ENCODE results near the gene E2F6.

E2F6 gene

DNA sequence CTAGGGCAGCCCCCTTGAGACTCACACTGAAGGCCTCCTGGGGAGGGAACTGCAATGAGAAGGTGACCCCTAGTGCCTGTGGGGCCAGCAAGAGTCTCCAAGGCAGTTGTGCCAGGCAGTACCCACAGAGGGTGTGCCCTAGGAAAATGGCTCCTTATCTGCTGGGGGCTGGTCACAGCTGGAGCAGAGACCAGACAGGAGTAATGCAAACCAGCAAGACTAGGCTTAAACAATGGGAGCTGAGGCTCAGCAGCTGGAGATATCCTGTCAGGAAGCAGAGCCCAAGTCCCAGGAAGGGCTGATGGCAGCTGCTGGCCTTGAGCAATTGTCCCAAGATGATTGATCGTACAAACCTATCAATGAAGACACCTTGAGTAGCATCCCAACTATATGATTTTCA is 26.8 kb upstream of the E2F6 start:
- DNase-seq (ENCODE audit: low read depth in 2 of 2): no peak

DNA sequence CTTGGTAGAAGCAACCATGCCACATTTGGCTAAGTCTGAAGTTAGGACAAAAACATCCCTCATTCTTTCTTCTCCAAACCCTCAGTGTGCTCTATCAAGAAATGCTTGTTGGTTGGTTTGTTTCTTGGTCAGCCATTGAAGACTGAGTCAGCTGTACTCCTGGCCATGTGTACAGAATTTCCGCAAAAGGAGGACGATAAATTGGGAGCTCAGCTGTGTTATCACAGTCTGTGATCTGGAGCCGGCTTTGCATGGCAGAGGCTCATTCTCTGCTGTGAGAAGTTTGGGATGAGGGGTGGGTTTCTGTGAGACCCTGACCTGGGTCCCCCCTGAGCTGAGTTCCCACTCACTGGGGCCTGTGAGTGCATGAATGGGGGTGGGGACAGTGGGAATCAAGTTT is 26.3 kb upstream of the E2F6 start:
- DNase-seq (ENCODE audit: low read depth in 2 of 2): no peak

DNA sequence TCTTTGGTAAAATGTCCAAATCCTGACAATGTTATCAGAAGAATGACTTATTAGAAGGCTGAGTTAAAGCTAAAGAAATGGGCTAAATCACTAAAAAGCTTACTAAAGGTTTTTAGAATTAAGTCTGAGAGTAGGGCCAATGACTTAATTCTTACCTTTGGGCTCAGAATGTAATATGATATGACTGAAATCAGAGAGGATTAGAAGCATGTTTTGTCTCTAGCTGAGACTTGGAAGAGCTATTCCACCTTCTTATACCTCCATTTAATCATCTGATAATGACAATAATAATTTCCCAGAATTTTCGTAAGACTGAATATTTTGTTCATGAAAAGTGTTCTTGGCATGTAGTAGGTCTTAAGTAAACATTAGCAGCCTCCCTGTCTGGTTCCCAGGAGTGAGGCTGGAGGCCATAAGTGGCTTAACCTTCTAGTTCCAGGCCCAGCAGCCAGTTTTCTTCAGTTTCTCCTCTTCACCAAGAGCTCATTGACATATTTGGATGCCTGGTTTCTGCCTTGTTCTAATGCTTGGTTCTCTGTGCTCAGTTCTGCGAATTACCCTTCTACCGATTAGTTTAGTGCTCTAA is 25.5 kb upstream of the E2F6 start:
- DNase-seq (ENCODE audit: low read depth in 2 of 2): no peak

DNA sequence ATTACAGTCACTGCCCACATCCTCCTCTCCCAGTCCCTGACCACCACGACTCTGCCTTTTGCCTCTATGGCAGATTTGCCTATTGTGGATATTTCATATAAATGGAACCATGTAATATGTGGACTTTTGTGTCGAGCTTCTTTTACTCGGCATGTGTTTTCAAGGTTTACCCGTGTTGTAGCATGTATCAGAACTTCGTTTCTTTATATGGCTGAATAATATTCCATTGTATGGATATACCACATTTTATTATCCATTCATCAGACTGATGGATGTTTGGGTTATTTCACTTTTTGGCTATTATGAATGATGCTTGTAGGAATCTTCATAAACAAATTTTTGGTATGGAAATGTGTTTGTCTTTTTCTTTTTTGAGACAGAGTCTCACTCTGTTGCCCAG is 24.2 kb upstream of the E2F6 start:
- DNase-seq (ENCODE audit: low read depth in 2 of 2): no peak

DNA sequence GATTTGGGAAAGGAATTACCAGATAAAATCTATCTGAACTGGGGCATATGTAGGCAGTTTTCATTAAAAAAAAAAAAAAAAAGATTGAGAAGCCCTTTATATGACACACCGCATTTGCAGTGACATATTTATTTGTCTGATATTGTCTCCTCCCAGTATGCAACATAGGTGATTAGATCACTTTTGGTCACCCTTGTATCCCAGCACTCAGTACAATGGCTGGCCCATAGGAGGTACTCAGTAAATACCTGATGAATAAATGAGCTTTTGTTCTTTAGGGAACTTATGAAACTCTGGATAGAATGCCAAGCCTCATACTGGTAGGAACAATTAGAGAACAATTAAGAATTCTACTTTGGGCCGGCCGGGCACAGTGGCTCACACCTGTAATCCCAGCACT is 22.8 kb upstream of the E2F6 start:
- no peak for DNase-seq (ENCODE audit: low read depth in 2 of 2)

DNA sequence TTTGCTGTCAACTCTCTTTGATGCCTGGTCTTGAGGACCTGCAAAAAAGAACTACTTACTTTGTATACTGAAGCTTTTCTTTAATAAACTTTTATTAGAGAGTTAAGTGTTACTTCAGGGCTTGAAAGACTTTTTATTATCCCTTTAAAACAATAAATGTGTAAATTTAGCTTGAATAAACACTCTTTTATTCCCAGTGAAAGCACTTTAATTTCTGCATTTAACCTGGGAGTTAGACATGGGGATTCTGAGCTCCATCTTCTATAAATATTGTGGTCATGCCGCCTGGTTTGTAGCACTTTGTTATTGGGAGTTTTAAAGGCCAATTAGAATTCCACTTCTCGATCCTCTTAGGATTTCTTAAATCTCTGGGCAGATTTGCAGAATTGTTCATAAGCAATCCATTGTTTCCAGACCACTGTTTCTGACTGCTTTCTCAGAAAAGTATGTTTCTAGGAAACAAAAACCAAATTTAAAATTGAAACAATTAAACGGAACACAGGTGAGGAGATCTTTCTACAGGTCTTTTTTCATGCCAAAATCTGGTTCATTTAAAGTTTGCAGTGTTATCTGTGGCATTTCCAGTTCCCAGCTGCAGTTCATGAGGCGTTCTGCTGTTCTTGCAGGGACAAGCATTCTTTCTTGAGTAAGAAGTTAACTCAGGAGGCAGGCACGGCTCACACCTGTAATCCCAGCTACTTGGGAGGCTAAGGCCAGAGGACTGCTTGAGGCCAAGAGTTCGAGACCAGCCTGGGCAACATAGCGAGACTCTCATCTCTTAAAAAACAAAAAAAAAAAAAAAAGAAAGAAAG is 18.1 kb upstream of the E2F6 start:
- no peak for DNase-seq (ENCODE audit: low read depth in 2 of 2)

DNA sequence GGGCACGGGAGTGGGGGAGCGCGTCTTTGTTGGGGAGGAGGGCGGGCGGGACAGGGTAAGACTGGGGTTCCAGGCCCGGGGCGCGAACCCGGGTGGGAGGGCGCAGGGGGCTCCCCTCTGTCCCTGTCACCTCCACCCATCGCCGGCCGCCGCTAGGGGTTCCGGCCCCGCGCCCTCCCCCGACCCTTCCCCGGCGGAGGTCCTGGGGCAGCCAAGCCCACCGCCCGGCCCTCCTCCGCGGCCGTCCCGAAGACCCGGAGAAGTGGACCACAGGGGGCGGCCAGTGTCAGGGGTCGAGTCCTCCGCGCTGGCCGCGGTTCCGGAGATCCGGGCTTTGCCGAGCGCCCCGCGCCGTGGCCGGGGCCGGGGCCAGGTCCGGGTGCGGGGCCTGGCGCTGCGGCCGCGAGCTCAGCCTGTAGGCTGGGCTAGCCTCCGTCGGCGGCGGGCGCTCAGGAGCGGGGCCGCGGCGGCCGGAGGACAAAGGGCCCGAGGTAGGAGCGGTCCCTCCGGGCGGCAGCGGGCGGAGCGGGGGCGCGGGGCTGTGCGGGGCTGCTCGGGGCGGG is 16.6 kb upstream of the E2F6 start:
- no peak for DNase-seq (ENCODE audit: low read depth in 2 of 2)

DNA sequence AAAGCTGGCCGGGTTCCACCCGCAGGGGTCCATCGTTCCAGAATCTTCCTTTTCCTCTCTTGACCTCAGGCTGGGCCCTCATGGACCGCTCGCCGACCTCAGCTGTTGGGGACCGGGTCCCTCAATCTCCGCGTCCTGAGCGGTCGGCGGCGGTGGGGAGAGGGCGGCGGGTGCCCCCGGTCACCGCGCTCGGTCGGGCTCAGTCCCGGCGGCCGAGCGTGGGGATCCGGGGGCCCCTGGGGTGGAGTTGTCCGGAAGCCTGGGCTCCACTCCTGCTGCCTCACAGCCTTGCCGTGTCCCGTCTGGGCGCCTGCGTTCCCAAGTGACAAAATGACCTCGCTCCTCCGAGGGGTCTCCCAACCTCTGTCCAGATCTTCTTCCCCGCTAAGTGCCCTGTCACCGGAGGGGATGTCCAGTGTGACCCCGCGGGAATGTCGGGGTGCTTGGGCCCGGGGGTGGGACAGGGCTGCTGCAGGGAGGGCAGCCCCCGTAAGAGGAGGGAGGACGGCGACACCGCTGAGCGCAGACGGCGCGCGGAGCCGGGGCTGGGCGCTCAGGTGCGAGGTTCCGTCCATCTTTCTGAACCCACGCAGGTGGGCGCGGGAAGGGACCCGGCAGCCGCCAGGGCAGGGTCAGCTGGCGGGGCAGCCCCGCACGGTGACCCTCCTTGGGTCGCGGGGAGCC is 16.0 kb upstream of the E2F6 start:
- DNase-seq (ENCODE audit: low read depth in 2 of 2): no peak

DNA sequence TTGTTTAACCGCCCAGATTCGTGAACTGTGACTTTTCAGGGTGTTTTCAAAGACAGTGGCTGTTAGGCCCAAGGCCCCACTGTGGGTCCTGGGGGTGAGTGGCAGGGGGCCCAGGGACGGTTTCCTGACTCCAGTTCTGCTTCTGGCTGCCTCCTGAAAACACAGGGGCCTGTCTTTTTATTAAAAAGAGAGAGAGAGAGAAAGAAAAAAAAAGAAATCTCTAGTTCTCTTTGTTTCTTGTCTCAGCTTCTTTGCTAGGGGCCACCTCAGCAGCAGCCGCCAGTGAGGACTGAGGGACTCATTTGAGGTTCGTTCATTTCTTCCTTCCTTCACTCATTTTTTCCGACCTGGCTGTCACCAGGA is 15.4 kb upstream of the E2F6 start:
- no peak for DNase-seq (ENCODE audit: low read depth in 2 of 2)

DNA sequence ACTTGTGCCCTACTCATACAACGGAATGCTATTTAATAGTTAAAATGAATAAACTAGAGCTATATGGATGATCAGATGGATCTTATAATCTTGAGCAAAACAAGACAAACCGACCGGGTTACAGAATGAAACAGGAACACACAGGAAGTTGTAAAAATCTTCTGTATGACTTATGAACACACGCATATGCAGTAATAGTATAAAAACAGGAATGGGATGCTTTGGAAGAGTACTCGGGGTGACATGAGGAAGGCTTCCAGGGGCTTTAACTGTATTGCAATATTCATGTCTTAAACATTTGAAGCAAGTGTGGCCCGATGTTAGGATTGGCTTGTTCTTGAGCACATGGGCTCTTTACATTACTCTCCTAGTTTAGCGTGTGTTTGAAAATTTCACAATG is 14.9 kb upstream of the E2F6 start:
- DNase-seq (ENCODE audit: low read depth in 2 of 2): no peak

DNA sequence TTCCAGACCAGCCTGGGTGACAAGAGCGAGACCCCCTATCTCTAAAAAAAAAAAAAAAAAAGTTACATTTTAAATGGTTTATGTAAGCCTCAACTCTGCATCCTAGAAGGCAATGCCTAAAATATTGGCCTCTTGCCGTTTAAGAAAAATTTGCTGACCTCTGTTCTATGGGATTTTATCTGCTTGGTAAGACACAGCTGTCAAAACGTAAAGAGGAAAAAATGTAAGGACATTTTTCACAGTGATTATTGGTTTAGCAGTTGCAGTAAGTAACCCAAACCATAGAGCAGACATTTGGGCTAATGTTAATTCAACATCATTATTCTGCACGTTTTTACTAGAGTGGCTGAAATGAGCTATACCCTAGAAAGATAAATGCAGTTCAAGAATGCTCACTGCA is 14.4 kb upstream of the E2F6 start:
- no peak for DNase-seq (ENCODE audit: low read depth in 2 of 2)

DNA sequence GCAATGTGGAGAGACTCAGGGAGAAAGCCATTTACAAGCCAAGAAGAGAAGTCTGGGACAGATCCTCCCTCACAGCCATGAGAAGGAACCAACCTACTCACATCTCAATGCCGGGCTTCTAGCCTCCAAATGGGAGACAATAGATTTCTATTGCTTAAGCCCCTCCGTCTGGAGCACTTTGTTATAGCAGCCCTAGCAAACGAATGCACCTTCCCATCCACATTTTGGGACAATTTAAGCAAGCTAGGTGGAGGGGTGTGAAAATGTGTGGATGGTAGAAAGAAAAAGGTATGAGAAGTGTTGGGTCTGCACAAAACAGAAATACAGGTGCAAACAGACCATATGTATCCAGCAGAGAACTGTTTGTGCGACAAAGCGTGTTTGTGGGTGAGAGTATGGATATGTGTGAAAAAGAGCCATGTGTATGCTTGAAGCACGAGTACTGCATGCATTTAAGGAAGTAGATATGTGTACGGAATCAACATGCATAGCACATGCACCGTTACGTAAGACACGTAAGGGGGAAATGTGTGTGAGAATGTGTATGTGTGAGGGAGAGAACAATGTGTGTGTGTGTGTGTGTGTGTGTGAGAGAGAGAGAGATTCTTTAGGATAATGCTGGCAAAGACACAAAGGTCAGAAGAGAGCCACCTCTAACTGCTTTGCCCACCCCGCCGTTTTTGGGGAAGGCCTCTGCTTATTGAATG is 13.1 kb upstream of the E2F6 start:
- no peak for DNase-seq (ENCODE audit: low read depth in 2 of 2)

DNA sequence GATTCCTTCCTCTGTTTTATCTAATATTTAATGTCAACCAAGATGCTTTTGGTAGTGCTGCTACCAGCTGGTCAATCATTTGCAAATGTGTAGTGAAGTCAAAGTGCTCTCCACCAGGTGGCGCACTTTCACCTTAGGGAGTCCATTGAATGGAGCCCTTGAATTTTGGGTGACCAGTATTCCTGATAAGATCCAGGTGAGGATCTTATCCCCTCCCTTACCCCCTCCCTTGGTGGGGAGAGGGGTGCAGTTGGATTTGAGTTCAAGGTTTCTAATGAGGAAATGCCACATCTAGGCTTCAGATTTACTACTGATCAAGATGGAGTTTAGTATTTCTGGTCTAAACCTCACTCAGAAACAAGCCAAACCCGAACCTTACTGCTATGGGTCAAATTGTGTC is 12.0 kb upstream of the E2F6 start:
- DNase-seq (ENCODE audit: low read depth in 2 of 2): peak; percentile 60 to 63

DNA sequence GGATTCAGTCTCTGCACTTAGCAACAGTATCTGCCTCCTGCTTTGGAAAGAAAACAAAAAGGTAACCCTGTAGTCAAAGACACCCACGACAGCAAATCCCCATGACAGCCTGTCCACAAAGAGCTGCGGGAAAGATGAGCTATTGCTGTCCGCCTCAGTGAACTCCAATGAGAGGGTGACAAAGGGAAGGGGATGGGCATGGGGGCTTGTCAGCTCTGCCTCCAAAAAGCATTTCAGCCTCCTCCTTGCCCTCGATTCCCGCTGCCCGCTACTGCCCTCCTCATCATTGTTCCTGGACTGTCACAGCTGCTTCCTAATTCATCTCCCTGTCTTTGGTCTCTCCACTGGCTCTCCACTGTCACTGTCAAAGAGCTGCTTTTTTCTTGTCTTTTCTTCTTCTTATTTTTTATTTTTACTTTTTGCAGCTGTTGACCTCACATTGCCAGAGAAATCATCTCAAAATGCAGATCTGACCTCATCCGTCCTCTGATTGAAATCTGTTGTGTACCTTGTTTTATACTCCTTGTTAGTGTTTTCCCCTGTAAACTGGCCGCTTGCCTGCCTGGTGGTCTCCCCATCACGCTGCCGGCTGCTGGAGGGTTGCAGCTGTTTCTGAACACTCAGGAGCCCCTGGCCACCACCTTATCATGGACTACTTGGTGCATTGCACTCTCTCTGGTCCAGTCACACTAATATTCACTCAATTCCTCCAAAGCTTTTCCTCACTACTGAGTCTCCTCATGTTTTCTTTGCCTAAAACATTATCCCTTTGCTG is 7.9 kb upstream of the E2F6 start:
- DNase-seq (ENCODE audit: low read depth in 2 of 2): no peak

DNA sequence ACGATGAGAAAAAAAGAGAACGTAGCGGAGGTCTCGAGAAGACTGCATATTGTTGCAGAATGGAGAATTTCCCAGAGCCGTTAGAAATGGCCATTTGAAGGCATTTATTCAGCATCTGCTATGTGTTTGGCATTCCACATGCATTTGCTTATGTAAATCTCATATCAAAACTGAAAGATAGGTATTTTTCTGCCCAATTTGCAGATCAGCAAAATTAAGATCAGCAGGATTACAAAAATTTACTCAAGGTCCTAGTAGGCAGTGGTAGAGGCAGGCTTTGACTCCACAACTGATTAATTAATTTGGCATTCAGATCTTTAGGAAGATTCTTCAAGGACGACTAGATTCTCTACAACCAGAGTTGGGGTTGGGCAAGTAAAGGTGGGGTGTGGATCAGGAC is 1.8 kb upstream of the E2F6 start:
- DNase-seq (ENCODE audit: low read depth in 2 of 2): no peak

DNA sequence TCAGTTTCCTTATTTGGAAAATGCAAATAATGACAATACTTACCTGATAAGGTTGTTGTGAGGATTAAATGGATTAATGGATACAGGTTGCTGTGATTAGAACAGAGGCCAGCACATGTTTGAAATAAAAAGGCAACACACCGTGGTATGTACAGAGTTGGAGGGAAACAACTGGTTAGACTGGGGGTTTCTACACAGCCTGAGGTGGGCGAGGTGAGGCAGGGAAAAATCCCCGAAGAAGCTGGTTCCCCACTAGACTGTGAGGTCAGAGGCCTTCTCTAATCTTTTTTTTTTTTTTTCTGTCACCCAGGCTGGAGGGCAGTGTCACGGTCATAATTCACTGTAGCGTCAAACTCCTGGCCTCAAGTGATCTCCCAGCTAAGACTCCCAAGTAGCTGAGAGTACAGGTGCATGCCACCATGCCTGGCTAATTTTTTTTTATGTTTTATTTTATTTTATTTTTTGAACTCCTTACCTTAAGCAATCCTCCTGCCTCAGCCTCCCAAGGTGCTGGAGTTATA is 1.2 kb upstream of the E2F6 start:
- no peak for DNase-seq (ENCODE audit: low read depth in 2 of 2)

DNA sequence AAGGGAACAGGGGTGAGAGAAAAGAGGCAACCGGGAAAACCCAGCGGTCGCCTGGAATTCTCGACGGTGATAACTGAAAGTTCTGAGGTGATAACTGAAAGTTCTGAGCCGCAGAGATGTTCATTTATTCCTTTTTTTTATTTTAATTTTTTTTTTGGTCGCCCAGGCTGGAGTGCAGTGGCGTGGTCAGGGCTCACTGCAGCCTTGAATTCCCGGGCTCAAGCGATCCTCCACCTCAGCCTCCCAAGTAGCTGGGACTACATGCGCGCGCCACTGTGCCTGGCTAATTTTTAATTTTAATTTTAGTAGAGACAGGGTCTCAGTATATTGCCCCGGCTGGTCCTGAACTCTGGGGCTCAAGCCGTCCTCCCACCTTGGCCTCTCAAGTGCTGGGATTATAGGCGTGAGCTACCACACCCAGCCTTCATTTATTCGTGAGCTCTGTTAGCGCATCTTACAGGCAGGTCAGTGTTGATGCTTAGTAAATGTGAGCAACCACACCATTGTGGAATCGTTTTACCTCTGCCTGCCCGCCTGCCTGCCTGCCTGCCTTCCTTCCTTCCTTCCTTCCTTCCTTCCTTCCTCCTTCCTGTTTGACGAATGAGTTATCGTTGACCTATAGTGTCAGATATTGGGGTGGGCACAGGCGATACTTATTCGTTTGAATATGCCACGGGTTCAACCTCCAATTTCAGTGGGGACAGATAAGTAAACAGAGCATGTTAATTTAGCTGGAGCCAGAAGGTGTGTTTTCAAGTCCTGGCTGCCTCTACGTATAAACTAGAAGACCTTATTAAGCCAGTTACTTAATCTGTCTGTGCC is 557 bp upstream of the E2F6 start:
- no peak for DNase-seq (ENCODE audit: low read depth in 2 of 2)

DNA sequence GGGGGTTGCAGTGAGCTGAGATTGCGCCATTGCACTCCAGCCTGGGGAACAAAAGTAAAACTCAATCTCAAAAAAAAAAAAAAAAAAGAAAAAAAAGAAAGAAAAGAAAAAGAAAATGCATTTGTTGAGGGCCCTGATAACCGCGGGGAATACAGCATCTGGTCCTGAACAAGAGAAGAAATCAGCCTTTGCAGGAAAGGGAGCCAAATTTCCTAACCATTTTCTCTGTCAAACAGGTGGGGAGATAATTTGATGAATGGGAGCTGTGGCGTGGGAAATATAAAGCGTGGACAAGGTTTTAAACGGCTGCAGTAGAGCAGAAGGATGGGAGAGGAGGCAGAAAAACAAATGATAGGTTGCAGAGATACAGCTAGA is 864 bp downstream of the E2F6 start:
- no peak for DNase-seq (ENCODE audit: low read depth in 2 of 2)

DNA sequence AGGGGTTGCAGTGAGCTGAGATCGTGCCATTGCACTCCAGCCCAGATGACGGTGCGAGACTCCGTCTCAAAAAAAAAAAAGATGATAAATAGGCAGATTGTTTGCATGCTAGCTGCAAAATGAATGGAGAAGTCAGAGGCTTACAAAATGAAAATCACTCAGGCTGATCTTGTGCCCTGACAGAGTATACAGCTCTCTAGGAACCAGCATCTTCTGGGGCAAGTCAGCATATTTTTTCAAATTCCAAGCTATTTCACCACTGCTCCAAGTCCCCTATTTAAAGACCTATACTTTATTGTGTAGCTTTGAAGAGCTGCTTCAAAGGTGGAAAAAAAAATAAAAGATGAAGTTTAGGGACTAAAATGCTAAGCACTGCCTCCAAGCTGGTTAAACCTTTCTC is 6.1 kb downstream of the E2F6 start:
- no peak for DNase-seq (ENCODE audit: low read depth in 2 of 2)

DNA sequence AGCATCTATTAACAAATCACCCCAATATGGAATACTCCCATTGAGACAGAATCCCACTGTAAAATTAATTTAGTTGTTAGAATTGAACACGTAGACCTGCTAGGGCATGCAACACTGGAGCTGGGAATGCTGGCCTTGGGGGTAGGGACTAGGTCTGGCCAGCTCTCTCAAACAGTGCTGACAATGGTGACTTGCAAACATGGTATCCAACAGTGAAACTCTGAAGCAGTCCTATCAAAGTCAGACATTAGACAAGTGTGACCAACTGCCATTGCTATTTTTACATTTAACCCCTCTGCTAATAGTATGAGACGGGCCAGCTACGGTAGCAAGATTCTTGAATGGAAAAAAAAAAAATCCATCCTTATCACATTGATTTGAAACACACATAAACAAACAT is 7.2 kb downstream of the E2F6 start:
- DNase-seq (ENCODE audit: low read depth in 2 of 2): no peak

DNA sequence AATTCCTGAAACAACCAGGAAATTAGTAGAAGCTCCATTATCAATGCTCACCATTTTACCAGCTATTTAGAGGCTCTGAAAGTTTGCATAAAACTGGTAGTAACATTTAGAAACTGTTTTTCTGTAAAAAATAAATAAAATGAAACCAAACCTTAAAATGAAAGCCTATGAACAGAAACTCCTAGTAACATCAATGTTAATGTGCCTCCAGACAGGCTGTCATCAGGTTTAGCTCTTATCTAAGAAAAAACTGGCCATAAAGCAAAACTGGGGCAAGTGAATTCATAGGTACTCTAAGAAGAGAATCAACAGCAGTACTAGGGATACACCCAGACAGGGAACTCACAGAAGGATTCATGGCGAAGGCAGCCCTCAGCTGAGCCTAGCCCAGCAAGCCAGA is 8.0 kb downstream of the E2F6 start:
- no peak for DNase-seq (ENCODE audit: low read depth in 2 of 2)

Data from fibroblast of skin of left quadriceps (primary cell).